GM12873 (cell line): ENCODE data around the gene IFI6.

Experiments
- TF ChIP-seq, protein P1 (sequence below): IDR thresholded peaks from 2 replicates; pipeline ENCODE4 v1.5.1; 2012; ENCODE audit warnings: low read depth, mild to moderate bottlenecking, moderate library complexity, low read length, control low read depth; ENCODE audit not compliant: insufficient read depth; ENCODE audit errors: missing control alignments

The IFI6 gene

DNA sequence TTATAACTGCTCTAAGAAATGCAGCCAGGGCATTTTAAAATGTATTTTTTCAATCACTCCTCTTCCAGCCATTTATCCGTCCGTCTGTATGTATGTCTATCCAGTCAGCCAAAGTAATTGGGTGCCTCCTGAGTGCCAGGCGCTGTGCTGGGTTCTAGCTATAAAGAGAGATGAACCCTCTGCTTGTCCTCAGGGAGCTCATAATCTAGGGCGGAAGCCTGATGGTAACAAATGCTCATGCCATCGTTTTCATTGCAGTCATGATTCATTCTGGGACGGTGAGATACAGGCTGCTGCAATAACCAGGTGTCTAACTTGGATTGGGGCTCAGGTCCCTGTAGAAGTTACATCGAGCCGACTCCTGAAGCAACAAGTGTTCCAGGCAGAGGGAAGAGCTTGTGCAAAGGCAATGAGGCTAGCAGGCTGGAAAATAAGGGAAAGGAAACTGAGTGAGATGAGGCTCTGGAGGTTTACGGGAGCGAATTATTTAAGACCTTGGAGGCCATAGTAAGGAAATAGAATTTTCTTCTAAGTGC lies 11.6 kb downstream of the IFI6 start:
- TF ChIP-seq, protein P1, sequence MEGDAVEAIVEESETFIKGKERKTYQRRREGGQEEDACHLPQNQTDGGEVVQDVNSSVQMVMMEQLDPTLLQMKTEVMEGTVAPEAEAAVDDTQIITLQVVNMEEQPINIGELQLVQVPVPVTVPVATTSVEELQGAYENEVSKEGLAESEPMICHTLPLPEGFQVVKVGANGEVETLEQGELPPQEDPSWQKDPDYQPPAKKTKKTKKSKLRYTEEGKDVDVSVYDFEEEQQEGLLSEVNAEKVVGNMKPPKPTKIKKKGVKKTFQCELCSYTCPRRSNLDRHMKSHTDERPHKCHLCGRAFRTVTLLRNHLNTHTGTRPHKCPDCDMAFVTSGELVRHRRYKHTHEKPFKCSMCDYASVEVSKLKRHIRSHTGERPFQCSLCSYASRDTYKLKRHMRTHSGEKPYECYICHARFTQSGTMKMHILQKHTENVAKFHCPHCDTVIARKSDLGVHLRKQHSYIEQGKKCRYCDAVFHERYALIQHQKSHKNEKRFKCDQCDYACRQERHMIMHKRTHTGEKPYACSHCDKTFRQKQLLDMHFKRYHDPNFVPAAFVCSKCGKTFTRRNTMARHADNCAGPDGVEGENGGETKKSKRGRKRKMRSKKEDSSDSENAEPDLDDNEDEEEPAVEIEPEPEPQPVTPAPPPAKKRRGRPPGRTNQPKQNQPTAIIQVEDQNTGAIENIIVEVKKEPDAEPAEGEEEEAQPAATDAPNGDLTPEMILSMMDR = no peak

DNA sequence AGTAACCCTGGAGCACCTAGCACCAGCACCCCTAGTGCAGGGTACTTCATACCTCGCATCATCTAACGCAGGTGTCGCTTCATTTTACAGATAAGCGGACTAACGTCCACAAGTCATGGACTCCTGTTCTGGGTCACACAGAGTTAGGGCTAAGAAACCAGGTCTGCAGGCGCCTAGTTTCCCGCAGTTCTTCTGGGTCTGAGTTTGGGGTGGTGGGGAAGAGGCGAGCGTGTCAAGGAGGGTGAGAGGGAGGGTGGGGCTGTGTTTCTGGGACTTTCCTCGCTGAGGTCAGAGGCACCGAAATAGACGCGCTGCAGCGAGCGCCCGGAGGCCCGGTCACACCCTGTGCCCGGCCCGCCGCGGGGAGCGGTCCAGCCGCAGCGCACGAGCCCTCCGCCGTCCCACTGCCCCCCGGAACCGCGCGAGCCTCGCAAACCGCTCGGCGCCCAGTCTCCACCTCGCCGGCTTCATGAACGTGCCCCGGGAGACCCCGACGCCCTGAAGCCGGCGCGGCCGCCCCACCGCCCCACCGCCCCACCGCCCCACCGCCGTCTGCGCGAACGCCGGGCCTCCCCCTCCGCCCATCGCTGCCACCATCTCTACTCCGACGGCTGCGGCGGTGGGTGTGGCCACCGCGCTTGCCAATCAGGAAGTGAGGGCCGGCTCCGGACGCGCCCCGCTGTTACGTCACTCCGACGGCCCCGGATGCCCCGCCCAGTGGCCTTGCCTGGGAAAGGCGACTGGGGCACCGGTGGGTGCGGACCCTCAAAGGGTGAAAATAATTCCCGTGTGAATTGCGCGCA lies 12.3 kb downstream of the IFI6 start:
- TF ChIP-seq, protein P1 = no peak

DNA sequence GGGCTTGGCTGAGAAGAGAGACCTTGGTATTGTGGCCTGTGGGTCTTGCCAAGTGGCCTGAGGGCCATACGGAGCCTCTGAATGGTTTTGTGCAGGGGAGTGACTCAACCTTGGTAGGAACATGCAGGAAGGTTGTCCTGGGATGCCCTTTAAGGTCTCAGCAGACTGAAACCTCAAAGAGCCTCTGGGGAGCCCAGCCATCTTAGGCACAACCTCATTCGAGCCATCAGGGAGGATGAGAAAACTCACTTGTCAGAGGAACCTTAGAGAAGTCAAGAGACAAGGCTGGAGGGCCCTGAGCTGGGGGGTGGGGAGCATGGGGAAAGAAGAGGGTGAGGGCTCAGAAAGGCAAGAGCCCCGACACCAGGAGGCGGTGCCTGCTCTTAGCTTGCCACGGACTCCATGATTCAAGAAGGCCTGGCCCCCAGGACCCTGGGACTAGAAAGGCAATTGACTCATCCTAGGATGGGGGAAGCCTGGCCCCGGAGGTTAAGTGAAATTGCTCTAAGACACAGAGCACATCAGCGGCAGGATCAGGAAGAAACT lies 13.0 kb downstream of the IFI6 start:
- TF ChIP-seq, protein P1 = no peak

DNA sequence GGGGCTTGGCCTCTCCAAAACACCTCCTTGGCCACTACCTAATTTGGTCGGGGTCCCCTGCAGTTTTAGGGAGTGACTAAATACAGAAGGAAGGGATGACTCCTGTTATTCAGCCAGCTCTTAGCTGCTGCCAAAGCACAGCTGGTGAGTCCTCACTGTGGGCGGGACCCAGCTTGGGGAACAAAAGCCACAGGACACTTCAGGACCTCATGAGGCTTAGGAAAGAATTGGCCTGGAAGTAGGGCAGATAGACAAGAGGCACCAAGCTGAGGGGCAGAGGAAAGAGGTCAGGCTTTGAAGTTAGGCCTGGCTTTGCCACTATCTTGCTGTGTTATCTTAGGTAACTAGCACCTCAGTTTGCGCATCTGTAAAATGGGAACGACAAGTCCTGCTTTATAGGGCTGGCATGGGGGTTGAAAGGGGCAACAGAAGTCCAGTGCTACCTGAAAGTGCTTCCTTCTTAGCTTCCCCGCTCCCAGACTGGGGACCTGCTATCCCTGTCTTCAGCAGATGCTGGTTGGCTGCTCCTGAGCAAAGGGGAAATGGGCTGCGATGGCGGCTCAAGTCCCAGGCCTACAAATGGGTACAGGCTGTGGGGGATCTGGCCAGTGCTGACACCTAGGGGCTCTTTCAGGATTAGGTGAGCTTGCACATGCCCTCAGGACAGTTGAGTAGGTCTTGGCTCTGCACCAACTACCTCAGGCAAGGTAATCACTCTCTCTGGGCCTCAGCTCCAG lies 15.7 kb downstream of the IFI6 start:
- TF ChIP-seq, protein P1 = peak; percentile 35

DNA sequence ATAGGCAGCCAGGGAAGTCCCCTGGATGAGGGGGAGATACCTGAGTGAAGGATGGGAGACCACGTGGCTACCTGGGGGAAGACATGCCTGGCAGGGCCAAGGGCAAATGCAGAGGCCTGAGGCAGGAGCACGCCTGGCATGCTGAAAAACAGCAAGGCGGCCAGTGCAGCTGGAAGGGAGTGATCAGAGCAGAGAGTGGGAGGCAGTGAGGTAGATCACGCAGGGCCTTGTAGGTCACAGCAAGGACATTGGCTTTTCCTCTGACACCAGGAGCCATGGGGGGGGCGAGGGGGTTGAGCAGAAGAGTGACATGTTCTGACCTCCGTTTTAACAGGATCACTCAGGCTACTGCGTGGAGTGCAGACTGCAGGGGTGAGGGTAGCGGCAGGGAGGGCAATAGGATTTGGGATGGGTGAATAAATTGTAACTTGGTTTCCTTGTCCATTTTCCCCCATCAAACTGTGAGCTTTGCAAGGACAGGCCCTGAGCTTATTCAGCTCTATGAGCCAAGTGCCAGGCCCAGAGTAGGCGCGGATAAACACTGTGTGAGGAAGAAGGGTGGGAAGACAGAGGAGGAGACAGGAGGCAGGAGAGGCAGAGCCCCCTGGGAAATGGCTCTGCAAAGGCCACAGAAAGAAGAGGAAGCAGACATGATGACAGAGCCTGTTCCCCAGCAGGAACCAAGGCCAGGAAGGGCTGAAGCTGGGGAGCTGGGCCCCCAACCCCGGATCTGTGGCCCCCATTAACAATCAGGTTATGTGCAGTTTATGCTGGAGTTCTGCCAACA lies 16.6 kb downstream of the IFI6 start:
- TF ChIP-seq, protein P1 = no peak

DNA sequence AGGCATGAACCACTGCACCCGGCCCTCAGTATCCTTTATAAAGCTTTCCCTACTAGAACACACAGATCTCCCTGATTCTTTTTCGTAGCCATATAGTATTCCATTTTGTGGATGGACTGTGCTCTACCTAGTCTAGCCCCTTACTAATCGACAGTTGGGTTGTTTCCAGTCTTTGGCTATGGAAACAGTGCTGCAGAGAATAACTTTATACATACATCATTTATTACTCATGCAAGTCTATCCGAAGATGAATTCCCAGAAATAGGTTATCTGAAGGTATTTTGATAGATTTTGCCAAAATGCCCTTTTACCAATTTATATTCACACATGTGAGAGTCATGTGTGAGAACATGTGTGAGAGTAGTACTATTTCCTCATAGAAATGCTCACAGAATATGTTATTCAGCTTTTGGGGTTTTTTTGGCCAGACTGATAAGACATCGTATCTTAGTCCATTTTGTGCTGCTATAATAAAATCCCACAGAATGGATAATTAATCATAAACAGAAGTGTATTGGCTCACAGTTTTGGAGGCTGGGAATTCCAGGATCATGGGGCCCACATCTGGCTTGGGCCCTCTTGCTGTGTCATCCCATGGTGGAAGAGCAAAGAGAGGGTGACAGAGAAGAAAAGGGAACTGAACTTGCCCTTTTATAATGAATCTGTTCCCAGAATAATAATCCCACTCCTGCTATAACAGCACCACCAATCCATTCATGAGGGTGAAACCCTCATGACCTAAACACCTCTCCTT lies 19.7 kb downstream of the IFI6 start:
- TF ChIP-seq, protein P1 = no peak
